GM12878 (cell line): ENCODE results near the gene GDAP1L1. TPM values are rescaled to one million over a fixed set of nuclear protein-coding genes. Genes with fewer than 3 reads are reported as not detected.

ENCODE experiments used
- ATAC-seq: fragments of 200-7000 bp; cut with Tn5 transposase; 3 replicates; pipeline ENCODE4 v1.9.1; 2020; ENCODE audit warnings: mild to moderate bottlenecking, moderate library complexity
- BruUV-seq: library from RNA; stranded (reverse); fragments of 400-500 nt; replicated peaks from 2 replicates; lab custom pipeline; 2021; lab: Mats Ljungman, UMichigan
- CTCF ChIA-PET: fragments of 300-600 bp; sonication (Branson Sonifier 250); formaldehyde crosslinking; extraction: SDS; loops from one replicate; lab custom pipeline; 2021; ENCODE audit warnings: inconsistent platforms; lab: Yijun Ruan, JAX
- POLR2A ChIA-PET: fragments of 350-600 bp; formaldehyde crosslinking; extraction: SDS; loops from one replicate; lab custom pipeline; 2021; ENCODE audit warnings: inconsistent platforms; lab: Charles Lee
- RAD21 ChIA-PET: fragments of 300-600 bp; sonication (Branson Sonifier 250); formaldehyde crosslinking; loops from one replicate; lab custom pipeline; 2023; ENCODE audit warnings: antibody characterized with exemption; ENCODE audit not compliant: unreplicated experiment; lab: Charles Lee
- SMC1A ChIA-PET: fragments of 300-600 bp; sonication (Branson Sonifier 250); formaldehyde crosslinking; loops from one replicate; lab custom pipeline; 2023; ENCODE audit not compliant: unreplicated experiment, uncharacterized antibody; lab: Charles Lee
- DNase-seq: peaks from one replicate; pipeline ENCODE4 v3.0.0-alpha.2; 2011; ENCODE audit warnings: low read depth, low spot score
- FAIRE-seq: peaks from 3 replicates; lab custom pipeline; 2011; peaks lifted over from hg19 to GRCh38; lab: Jason Lieb, UNC
- H2AFZ ChIP-seq: 2 replicates; pipeline ENCODE4 v1.6.0; 2011; ENCODE audit warnings: low read depth, low read length, control low read depth; ENCODE audit not compliant: control insufficient read depth
- H3K27ac ChIP-seq: 2 replicates; pipeline ENCODE4 v1.5.1; 2011; ENCODE audit warnings: control low read depth; ENCODE audit not compliant: control insufficient read depth, insufficient read depth
- H3K27me3 ChIP-seq, 2 experiments: replicated peaks in 1 of 2; 2 replicates each; pipeline versions ENCODE4 v1.6.0 to v1.6.1; 2011; ENCODE audit warnings: low read length in 1 of 2; ENCODE audit not compliant: control insufficient read depth in 2 of 2, insufficient read depth in 2 of 2
- H3K36me3 ChIP-seq, 2 experiments: 2 replicates each; pipeline ENCODE4 v1.5.1; 2011; ENCODE audit warnings: low read length in 1 of 2; ENCODE audit not compliant: control insufficient read depth in 2 of 2, insufficient read depth in 2 of 2
- H3K4me1 ChIP-seq: 2 replicates; pipeline ENCODE4 v1.6.1; 2011; ENCODE audit warnings: mild to moderate bottlenecking, low read length, moderate library complexity, mixed read lengths; ENCODE audit not compliant: control insufficient read depth, insufficient read depth
- H3K4me2 ChIP-seq: 2 replicates; pipeline ENCODE4 v1.6.0; 2011; ENCODE audit warnings: control low read depth; ENCODE audit not compliant: control insufficient read depth, insufficient read depth
- H3K4me3 ChIP-seq: fragments of 200-600 bp; sonication (generic); 2 replicates; pipeline ENCODE4 v1.5.1; 2016
- H3K79me2 ChIP-seq: 2 replicates; pipeline ENCODE4 v1.6.0; 2011; ENCODE audit warnings: low read length; ENCODE audit not compliant: control insufficient read depth, insufficient read depth
- H3K9ac ChIP-seq: 2 replicates; pipeline ENCODE4 v1.8.0; 2011; ENCODE audit warnings: low read length, control low read depth, mixed read lengths; ENCODE audit not compliant: control insufficient read depth, insufficient read depth
- H3K9me3 ChIP-seq: replicated peaks from 3 replicates; pipeline ENCODE4 v1.5.1; 2011; ENCODE audit warnings: mild to moderate bottlenecking, low read length; ENCODE audit not compliant: control insufficient read depth, insufficient read depth
- H4K20me1 ChIP-seq: 2 replicates; pipeline ENCODE4 v1.6.0; 2011; ENCODE audit not compliant: control insufficient read depth, insufficient read depth
- EZH2 ChIP-seq: IDR thresholded peaks from 2 replicates; pipeline ENCODE4 v1.6.1; 2012; ENCODE audit warnings: low read depth, mild to moderate bottlenecking, control low read depth, inconsistent platforms, low read length, borderline replicate concordance; ENCODE audit not compliant: control insufficient read depth
- POU2F2 ChIP-seq: IDR thresholded peaks from 3 replicates; pipeline ENCODE4 v1.6.1; 2011; ENCODE audit warnings: low read depth, mild to moderate bottlenecking, low read length, borderline replicate concordance
- TARDBP ChIP-seq: IDR thresholded peaks from 2 replicates; pipeline ENCODE4 v1.6.1; 2016; ENCODE audit warnings: borderline replicate concordance
- ZNF24 ChIP-seq: fragments of 450-650 bp; IDR thresholded peaks from 2 replicates; pipeline ENCODE4 v1.6.1; 2017; ENCODE audit warnings: antibody characterized with exemption, mild to moderate bottlenecking
- WGBS: methylation state at CpG from one replicate; pipeline ENCODE4 v1.1.6; 2016; ENCODE audit warnings: low lambda C conversion rate; ENCODE audit not compliant: insufficient replicate concordance, insufficient coverage; ENCODE audit errors: missing lambda C conversion rate; 5-methylcytosine and 5-hydroxymethylcytosine counted together
- in situ Hi-C: fragments of 300-500 bp; cut with MboI; formaldehyde crosslinking; loops from 9 replicates; pipeline ENCODE4 v1.14.3; 2018; ENCODE audit warnings: mixed read lengths
- intact Hi-C: fragments of 100-400 bp; cut with micrococcal nuclease; formaldehyde crosslinking; loops from one replicate; pipeline ENCODE4 v1.14.2; 2022; ENCODE audit not compliant: unreplicated experiment
- polyA plus RNA-seq, 11 experiments: library from polyadenylated mRNA; depleted of rRNA in 4 of 11; unstranded in 6 of 11; stranded (reverse) in 5 of 11; fragments of >200 nt; fragmentation: Nextera tagmentation in 4 of 11; fragmentation: Illumina TruSeq in 1 of 11; extraction: Ambion mirVana in 4 of 11; extraction: Trizol in 1 of 11; gene quantifications; 1 replicate in 1 of 11; 2 replicates in 10 of 11; pipeline versions ENCODE4 v1.2.1 to v1.2.3, GENCODE V29; 2011 to 2016; ENCODE audit warnings: inconsistent platforms in 2 of 11, missing spikeins in 2 of 11, low read depth in 1 of 11
- total RNA-seq, 4 experiments: library from RNA; depleted of rRNA in 3 of 4; stranded (reverse); fragments of >200 nt in 3 of 4; fragmentation: Illumina TruSeq in 1 of 4; extraction: Trizol in 1 of 4; gene quantifications; 2 replicates each; pipeline versions ENCODE4 v1.2.1 to v1.2.3, GENCODE V29; 2013 to 2021
- TF ChIP-seq, protein P1 (sequence below): fragments of 450-650 bp; formaldehyde crosslinking; IDR thresholded peaks from 2 replicates; pipeline ENCODE4 v1.4.0; 2020; ENCODE audit warnings: mild to moderate bottlenecking, moderate library complexity

The GDAP1L1 gene
- total and polyA plus RNA-seq, 10 of the 15 experiments (the other 5 are each of a cell fraction or from before 2014, with no cell fraction given): 0.08 to 0.38 TPM; not detected in 8

DNA sequence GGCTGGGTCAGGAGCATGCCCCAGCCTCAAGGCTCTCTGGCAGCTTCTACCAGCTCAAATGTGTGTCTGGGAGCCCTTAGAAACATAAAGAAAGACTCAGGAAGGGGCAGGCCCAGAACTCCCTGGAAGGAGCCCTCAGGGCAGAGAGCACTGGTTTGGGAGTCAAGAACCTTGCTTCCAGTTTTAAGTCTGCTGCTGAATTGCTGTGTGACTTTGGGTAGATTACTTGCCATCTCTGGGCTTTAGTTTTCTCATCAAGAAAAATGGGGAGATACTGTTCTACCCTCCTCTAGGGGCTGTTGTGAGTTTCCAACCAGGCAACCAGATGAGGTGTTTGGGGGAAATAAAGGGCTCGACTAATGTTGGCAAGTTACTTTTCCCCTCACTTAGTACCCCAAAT is 8.8 kb downstream of the GDAP1L1 start:
- Histone ChIP-seq H3K4me2 (no peak overlapping the region), H3K9ac (no peak overlapping the region), H3K27me3 (no peaks in the 10 kb centered on the region), H3K36me3 (no peaks in the 10 kb centered on the region), H2AFZ (no peak overlapping the region), H3K4me3 (no peak overlapping the region), H4K20me1 (no peaks in the 10 kb centered on the region), H3K79me2 (no peaks in the 10 kb centered on the region), H3K4me1 (no peaks in the 10 kb centered on the region), H3K9me3 (no peaks in the 10 kb centered on the region), H3K27ac (no peak overlapping the region)
- BruUV-seq: no TSS peak
- ChIA-PET CTCF (no interaction called here), RAD21 (no interaction called here), SMC1A (no interaction called here), POLR2A (no interaction called here)
- 0% methylated on average over 1 of the region's 1 CpG for WGBS
- intact Hi-C loops: no loop called here
- ATAC-seq: no peak
- TF ChIP-seq TARDBP: no peak
- TF ChIP-seq POU2F2: no peak
- no peak for TF ChIP-seq ZNF24
- no peak for TF ChIP-seq EZH2
- TF ChIP-seq, protein P1, sequence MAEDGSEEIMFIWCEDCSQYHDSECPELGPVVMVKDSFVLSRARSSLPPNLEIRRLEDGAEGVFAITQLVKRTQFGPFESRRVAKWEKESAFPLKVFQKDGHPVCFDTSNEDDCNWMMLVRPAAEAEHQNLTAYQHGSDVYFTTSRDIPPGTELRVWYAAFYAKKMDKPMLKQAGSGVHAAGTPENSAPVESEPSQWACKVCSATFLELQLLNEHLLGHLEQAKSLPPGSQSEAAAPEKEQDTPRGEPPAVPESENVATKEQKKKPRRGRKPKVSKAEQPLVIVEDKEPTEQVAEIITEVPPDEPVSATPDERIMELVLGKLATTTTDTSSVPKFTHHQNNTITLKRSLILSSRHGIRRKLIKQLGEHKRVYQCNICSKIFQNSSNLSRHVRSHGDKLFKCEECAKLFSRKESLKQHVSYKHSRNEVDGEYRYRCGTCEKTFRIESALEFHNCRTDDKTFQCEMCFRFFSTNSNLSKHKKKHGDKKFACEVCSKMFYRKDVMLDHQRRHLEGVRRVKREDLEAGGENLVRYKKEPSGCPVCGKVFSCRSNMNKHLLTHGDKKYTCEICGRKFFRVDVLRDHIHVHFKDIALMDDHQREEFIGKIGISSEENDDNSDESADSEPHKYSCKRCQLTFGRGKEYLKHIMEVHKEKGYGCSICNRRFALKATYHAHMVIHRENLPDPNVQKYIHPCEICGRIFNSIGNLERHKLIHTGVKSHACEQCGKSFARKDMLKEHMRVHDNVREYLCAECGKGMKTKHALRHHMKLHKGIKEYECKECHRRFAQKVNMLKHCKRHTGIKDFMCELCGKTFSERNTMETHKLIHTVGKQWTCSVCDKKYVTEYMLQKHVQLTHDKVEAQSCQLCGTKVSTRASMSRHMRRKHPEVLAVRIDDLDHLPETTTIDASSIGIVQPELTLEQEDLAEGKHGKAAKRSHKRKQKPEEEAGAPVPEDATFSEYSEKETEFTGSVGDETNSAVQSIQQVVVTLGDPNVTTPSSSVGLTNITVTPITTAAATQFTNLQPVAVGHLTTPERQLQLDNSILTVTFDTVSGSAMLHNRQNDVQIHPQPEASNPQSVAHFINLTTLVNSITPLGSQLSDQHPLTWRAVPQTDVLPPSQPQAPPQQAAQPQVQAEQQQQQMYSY (CRISPR knock-in tag): no peak
- in situ Hi-C loops: no loop called here
- no peak for FAIRE-seq
- DNase-seq: no peak
